ENCODE results near the gene LGR4. TPM values are rescaled to one million over a fixed set of nuclear protein-coding genes. Genes with fewer than 3 reads are reported as not detected.

The LGR4 gene
- total RNA-seq, 2 experiments from 2014 or later = 0.06 to 1.2 TPM

- H3K9me2 ChIP-seq (ENCODE audit: insufficient read depth, low read length) = no peaks in the 10 kb centered on the region
- H3K4me3 ChIP-seq (ENCODE audit: low read depth, low read length, poor library complexity, severe bottlenecking) = no peak overlapping the region
- POLR2A ChIA-PET = no interaction called here
- DNase-seq (ENCODE audit: low spot score) = no peak
- no TSS peak for BruUV-seq (replicated peaks)
- intact Hi-C loops (cut with micrococcal nuclease; ENCODE audit: unreplicated experiment) = no loop called here
- H3K36me3 ChIP-seq (ENCODE audit: insufficient read depth, low read length) = no peaks in the 10 kb centered on the region
- no peak overlapping the region for H3K27ac ChIP-seq (ENCODE audit: low read depth, low read length, poor library complexity, severe bottlenecking)
- H3K9me3 ChIP-seq (ENCODE audit: low read length) = no peaks in the 10 kb centered on the region
- H3K4me2 ChIP-seq (ENCODE audit: low read length) = no peak overlapping the region
- H3K4me1 ChIP-seq (ENCODE audit: insufficient read depth, low read length, poor library complexity, severe bottlenecking) = no peaks in the 10 kb centered on the region
- no peaks in the 10 kb centered on the region for H4K20me1 ChIP-seq (ENCODE audit: insufficient read depth, low read length)
- no peak overlapping the region for H2AFZ ChIP-seq (ENCODE audit: low read length)
- no peaks in the 10 kb centered on the region for H3K79me2 ChIP-seq (ENCODE audit: insufficient read depth, low read depth, low read length)
- TF ChIP-seq EZH2phosphoT487 (IDR thresholded peaks at IDR 0.05; ENCODE audit: borderline replicate concordance, low read depth, low read length) (no peak), CTCF (conservative IDR thresholded peaks at IDR 0.05; ENCODE audit: low read length) (no peak)
- CTCF ChIA-PET (ENCODE audit: unreplicated experiment) = no interaction called here
Measured at GRCh38 chr11:27381238-27381666, 91.3 kb downstream of the LGR4 start.

- no peaks in the 10 kb centered on the region for H3K4me1 ChIP-seq (ENCODE audit: insufficient read depth, low read length, poor library complexity, severe bottlenecking)
- no peaks in the 10 kb centered on the region for H3K36me3 ChIP-seq (ENCODE audit: insufficient read depth, low read length)
- no peak overlapping the region for H3K4me2 ChIP-seq (ENCODE audit: low read length)
- intact Hi-C loops (cut with micrococcal nuclease; ENCODE audit: unreplicated experiment) = no loop called here
- H3K4me3 ChIP-seq (ENCODE audit: low read depth, low read length, poor library complexity, severe bottlenecking) = no peak overlapping the region
- no peaks in the 10 kb centered on the region for H3K79me2 ChIP-seq (ENCODE audit: insufficient read depth, low read depth, low read length)
- ChIA-PET CTCF (ENCODE audit: unreplicated experiment) (no interaction called here), POLR2A (no interaction called here)
- H3K9me2 ChIP-seq (ENCODE audit: insufficient read depth, low read length) = no peaks in the 10 kb centered on the region
- no peak for TF ChIP-seq EZH2phosphoT487 (IDR thresholded peaks at IDR 0.05; ENCODE audit: borderline replicate concordance, low read depth, low read length)
- TF ChIP-seq CTCF (conservative IDR thresholded peaks at IDR 0.05; ENCODE audit: low read length) = no peak
- no peaks in the 10 kb centered on the region for H4K20me1 ChIP-seq (ENCODE audit: insufficient read depth, low read length)
- DNase-seq (ENCODE audit: low spot score) = no peak
- no peak overlapping the region for H2AFZ ChIP-seq (ENCODE audit: low read length)
- H3K9me3 ChIP-seq (ENCODE audit: low read length) = no peaks in the 10 kb centered on the region
- H3K27ac ChIP-seq (ENCODE audit: low read depth, low read length, poor library complexity, severe bottlenecking) = no peak overlapping the region
- no TSS peak for BruUV-seq (replicated peaks)
Measured at GRCh38 chr11:27380771-27381170, 91.8 kb downstream of the LGR4 start.

- no peaks in the 10 kb centered on the region for H4K20me1 ChIP-seq (ENCODE audit: insufficient read depth, low read length)
- intact Hi-C loops (cut with micrococcal nuclease; ENCODE audit: unreplicated experiment) = no loop called here
- TF ChIP-seq CTCF (conservative IDR thresholded peaks at IDR 0.05; ENCODE audit: low read length) = no peak
- no peak for TF ChIP-seq EZH2phosphoT487 (IDR thresholded peaks at IDR 0.05; ENCODE audit: borderline replicate concordance, low read depth, low read length)
- ChIA-PET POLR2A (no interaction called here), CTCF (ENCODE audit: unreplicated experiment) (no interaction called here)
- H3K4me3 ChIP-seq (ENCODE audit: low read depth, low read length, poor library complexity, severe bottlenecking) = no peak overlapping the region
- H2AFZ ChIP-seq (ENCODE audit: low read length) = no peak overlapping the region
- no peaks in the 10 kb centered on the region for H3K9me3 ChIP-seq (ENCODE audit: low read length)
- H3K27ac ChIP-seq (ENCODE audit: low read depth, low read length, poor library complexity, severe bottlenecking) = no peak overlapping the region
- BruUV-seq (replicated peaks) = no TSS peak
- no peak overlapping the region for H3K4me2 ChIP-seq (ENCODE audit: low read length)
- DNase-seq (ENCODE audit: low spot score) = no peak
- no peaks in the 10 kb centered on the region for H3K79me2 ChIP-seq (ENCODE audit: insufficient read depth, low read depth, low read length)
- no peaks in the 10 kb centered on the region for H3K36me3 ChIP-seq (ENCODE audit: insufficient read depth, low read length)
- H3K9me2 ChIP-seq (ENCODE audit: insufficient read depth, low read length) = no peaks in the 10 kb centered on the region
- H3K4me1 ChIP-seq (ENCODE audit: insufficient read depth, low read length, poor library complexity, severe bottlenecking) = no peaks in the 10 kb centered on the region
Measured at GRCh38 chr11:27379449-27379848, 93.1 kb downstream of the LGR4 start.

All from OCI-LY7 (cell line).